Activated CD8-positive, alpha-beta memory T cell treated with anti-CD3 and anti-CD28 coated beads, Interleukin-2, amount 50 U/mL, for 24 hours (primary cell): ENCODE data around the gene PHF21B.
"Not testable (repeated sequence)": the region's sequence is repeated elsewhere in the genome, so short reads cannot be mapped to it uniquely, and the experiment has no call there.

ENCODE experiments used
- DNase-seq: peaks from one replicate; pipeline ENCODE4 v3.0.0-alpha.2; 2020; ENCODE audit errors: extremely low read depth

The PHF21B gene

DNA sequence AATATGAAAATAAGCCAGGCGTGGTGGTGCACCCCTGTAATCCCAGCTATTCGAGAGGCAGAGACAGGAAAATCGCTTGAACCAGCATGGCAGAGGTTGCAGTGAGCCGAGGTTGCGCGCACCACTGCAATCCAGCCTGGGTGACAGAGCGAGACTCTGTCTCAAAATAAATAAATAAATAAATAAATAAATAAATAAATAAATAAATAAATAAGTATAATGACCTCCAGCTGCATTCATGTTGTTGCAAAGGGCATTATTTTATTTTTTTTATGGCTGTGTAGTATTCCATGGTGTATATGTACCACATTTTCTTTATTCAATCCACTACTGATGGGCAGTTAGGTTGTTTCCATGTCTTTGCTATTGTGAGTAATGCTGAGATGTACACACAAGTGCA, 48.1 kb downstream of the PHF21B start:
- DNase-seq, result not testable (repeated sequence)

DNA sequence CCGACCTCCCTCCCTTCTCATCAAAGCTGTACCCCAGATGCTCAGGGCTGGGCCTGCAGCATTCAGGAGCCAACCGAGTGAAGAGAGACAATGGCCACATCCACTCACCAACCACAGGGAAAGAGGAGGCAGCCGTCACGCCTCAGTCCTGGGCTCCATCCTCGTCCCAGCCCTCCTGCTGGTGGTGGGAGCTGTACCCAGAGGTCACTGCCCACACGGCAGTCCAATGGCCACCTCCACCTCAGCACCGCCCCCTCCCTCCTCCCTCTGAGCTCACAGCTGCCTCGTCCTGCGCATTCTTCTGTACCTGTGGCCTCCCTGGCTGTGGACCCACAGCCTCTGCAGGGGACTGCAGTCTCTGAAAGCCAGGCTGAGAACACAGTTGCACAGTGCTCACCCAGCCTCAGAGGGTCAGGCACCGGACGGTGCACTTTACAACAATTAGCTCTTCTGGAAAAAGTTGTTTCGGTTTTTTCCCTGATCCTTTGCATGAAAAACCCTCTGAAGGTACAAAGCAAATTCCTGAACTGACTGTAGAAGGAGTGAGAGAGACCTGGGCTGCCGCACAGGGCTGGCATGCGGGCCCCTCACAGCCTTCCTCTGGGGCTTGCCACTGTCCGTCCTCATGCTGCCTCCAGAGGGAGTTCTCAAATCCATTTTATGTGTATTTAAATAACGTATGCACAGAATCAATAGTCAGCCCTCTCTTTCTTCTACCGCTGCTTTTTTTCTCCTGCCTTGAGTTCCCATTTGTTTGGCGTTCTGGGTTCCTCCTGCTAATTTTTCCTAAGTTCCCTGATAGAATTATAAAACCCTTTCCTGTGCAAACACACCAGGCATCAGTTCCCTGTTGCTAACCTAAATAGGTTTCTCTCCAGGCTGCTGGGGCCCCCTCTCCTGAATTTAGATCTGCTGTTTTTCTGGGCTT, 52.7 kb downstream of the PHF21B start:
- no peak for DNase-seq

DNA sequence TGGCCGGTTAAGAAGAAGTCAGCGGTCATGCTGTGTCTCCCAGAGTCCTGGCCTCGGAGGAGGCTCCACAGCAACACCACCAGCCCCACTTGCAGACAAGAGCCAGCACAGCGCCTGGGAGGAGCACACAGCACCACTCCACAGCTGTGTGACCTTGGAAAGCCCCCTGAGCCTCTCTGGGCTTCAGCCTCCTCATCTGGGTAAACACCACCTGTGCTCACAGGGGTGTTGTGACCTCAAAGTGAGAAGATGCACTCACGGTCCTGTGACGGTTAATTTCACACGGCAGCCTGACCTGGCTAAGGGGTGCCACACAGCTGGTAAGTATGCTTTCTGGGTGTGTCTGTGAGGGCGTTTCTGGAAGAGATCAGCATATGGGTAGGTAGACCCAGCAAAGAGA, 54.7 kb downstream of the PHF21B start:
- no peak for DNase-seq

DNA sequence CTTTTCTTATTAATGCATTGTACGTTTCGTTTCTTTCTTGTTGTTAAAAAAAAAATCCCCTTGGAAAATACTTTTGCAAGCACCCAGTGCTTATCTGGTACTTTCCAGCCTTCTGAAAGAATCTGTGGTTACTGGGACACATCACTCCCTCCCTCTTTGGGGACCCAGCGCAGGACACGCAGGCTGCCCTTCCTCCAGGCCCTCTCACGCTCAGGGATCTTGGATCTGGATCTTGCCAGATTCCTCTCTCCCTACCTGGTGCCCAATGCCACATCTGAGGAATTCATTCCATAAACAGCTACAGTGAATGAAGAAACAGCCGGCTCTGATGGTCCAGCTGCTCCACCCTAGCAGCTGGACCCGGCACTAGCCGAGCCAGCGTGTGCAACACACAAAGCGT, 55.7 kb downstream of the PHF21B start:
- no peak for DNase-seq

DNA sequence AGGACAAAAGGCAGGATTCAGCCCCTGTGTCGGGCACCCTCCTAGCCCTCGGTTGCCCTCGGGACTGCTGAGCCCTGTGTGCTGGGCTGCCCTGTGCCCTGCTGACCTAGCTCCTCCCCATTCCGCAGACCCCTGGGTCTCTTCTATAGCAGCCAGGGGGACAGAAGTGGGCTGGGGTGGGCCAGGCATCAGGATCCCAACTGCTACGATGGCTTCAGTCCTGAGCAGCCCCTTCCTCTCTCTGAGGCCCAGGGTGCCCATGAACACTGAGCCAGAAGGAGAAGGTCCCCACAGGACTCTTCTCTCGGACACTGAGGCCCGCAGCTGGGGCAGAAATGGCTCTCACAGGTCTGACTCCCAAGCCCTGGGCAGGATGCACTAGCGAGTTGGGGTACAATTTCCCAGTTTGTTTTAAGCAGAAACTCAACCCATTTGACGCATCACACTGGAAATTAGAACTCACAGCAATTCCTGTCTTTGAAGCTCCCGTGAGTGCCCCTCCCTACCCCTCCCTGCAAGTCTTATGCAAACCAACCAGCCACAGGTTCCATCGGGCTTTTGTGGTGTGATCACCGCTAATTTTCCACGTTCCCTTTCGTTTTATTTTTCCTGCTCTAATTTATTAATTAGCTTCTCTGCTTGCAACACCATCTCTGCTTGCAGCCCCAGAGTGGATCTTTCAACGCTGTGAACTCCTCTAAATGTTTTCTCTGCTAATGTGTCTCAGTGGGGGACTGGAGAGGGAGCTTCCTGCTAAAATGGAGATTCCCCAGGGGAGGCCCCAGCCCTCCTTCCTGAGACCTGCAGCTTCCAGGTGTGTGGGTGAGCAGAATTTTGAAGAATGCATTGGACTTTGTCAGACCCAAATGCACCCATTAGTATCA, 56.7 kb downstream of the PHF21B start:
- DNase-seq, result no peak

DNA sequence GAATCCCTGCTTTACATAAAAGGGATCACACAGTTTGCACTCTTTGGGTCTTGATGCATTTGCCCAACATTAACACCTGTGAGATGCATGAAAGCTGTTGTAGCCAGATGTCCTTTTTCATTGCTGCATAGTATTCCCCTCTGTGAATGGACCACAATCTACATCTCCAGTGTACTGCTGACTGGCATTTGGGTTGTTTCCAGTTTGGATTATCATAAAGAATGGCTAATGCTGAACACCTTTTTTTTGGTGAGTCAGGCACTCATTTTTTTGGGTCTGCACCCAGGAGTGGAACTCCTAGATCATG, 58.3 kb downstream of the PHF21B start:
- DNase-seq, result no peak

DNA sequence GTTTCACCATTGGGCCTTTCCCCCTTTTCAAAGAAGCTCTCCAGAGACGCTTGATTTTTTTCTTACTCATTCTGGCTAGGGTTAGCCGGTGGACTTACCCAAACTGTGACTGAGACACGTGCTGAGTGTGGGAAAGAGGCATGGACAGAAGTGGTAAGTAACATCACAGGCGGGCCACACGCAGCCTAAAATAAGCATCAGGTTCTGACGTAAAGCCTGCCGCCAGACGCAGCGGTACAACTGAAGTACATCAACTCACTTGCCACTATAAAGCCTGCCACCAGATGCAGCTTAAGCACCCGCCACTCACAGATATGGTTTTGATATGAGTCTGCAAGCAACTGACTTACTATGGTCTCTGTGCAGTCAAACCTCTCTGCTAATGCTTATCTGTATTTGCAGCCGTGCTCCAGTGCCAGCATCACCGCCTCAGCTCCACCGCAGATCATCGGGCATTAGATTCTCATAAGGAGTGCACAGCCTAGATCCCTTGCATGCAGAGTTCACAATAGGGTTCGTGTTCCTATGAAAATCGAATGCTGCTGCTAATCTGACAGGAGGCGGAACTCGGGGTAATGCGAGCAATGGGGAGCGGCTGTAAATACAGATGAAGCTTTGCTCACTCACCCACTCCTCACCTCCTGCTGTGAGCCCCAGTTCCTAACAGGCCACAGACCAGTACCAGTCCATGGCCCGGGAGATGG, 58.8 kb downstream of the PHF21B start:
- DNase-seq, result no peak

DNA sequence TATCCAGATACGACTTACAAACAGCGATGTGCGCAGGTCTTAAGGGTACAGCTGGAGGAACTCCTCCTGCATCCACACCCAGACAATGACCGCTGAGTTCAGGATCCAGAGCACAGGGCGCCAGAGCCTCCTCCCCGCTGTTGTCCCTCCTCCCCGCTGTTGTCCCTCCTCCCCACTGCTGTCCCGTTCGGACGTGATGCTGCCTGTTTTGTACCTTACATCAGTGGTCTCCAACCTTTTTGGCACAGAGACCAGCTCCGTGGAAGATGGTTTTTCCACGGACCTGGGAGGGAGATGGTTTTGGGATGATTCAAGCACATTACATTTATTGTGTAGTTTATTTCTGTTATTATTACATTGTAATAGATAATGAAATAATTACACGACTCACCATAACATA, 62.0 kb downstream of the PHF21B start:
- no peak for DNase-seq

DNA sequence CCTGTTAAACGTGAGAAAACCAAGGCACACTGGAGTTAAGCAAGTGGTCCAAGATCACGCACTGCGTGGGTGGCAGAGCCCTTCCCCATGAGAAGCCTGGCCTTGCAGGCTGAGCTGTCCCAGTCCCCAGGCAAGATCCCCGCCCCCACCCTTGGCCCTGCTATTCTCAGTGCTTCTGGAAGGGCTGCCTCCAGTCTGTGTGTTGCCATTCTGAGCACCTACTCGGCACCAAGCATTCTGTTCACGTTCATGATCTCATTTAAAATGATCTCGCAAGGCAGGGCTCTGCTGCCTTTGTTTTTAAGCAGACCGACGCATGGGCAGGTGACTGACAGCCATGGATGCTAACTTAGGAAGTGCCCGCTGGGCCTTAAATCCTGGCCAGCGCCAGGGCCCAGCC, 62.8 kb downstream of the PHF21B start:
- no peak for DNase-seq

DNA sequence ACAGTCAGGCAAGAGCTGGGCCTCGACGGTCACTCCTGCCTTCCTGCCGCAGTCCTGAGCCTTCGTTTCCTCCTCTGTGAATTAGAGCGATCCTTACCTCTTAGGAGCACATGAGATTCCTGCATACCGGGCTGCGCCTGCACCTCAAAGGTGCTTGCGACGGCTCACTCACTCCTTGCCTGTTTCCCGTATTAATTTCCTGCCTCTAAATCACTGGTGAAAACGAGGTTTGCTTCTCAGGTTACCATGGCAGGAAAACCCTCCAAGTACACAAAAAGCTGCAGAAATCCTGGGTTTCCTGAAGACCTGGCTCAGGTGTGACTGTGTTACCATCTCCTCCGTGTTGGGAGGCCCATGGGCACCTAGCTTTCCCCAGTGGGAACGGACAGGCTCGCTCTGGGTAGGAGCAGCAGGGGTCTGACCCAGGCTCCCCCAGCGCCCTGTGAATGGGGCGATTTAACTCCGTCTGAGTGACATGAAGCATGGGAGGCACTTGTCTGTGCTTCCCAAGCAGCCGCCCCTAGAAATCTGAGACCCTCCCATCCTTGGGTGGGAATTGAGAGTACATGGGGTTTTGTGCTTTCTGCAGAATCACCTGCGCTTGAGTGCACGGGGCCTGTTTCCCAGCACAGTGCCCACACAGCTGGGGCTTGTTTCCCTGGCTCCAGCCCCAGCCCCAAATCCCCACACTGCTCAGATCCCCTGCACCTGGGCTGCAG, 64.8 kb downstream of the PHF21B start:
- no peak for DNase-seq

DNA sequence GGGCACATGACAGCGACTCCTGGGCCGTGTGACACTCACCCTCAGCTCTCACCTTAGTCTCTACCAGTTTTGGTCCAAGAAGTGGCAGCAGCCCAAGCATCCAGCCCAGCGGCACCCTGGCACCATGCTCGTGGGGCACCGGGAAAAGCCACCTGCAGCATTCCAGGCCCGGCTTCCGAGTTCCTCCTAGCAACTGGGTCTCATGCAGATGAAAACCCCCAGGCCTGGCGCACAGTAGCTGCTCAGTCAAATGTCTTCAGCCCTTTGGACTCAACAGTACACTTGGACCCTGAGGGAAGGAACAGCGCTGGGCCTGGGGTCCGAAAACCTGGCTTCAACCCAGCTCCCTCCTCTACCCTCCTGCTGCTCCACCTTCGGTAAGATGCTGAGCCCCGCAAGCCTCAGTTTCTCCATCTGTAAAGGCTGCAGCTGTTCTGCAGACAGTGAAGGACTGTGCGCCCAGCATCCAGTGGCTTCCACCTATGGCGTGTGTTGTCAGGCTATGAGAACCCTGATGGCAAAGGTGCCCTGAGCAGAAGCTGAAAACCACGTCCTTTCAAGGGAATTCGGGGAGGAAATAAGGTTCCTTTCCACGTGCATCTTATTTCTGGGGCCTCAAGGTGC, 66.0 kb downstream of the PHF21B start:
- no peak for DNase-seq

DNA sequence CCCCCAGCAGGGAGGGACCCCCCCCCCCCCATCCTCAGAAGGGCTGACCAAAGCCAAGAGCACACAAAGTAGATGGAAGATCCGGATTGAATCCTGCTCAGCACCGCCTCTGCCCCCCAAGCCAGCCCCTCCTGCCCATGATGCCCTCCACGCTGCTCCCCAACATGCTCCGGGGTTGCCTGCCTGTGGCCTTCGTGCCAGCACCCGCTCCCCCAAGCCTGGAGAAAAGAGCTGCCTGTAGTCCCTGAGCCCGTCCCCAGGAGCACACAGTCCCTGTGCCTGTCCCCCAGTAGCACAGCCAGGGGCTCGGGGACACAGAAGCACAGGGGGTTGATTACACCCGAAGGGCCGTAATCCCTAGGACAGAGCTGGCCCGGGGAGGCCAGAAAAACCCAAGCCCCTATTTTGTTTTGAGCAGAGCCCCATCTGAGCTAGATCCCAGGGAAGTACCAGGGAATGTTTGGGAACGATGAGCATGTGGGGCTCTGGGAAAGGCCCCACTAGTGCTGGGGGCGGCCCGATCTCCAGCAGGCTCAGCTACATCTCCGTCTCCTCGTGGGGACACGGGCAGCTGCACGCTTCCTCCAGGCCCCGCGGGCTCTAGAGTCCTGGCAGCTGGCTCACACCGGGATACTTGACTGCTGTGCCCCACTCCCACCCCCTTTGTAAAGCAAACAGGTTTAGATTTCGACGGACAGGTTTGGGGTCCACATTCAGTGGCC, 66.7 kb downstream of the PHF21B start:
- DNase-seq, result no peak

DNA sequence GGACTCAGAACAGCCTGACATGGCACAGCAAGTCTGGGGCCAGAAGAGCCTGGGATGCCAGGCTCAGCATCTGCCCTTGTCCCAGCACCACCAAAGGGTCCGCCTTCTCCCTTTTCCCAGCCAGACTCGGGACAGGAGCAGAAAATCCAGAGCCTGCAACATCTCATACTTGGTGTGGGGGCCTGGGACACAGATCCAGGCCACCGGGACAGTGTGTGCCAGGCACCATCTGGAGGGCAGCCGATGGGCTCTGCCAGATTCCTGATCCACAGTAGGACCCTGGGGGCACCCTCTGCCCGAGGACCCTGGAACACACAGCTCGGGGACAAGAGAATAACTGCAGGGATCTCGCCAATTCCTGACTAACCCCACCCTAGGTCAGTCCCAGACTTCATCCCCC, 67.7 kb downstream of the PHF21B start:
- no peak for DNase-seq

DNA sequence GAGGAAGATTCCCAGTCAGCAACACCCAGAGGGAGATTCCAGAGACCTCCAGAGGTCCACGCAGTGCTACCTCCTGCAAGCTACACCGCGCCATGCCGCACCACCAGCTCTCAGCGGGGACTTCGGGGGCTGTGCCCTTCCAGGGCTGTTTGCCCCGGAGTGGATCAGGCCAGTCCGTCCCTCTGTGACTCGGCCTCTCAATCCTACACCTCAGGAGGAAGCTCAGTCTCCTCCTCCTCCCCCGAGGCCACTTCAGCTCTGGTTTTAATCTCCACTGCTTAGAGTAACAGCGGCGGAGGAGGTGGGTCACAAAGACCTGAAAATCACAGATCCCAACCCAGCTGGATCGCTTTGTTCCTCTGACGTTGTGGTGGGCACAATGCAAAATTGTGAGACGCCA, 68.6 kb downstream of the PHF21B start:
- DNase-seq, result no peak

DNA sequence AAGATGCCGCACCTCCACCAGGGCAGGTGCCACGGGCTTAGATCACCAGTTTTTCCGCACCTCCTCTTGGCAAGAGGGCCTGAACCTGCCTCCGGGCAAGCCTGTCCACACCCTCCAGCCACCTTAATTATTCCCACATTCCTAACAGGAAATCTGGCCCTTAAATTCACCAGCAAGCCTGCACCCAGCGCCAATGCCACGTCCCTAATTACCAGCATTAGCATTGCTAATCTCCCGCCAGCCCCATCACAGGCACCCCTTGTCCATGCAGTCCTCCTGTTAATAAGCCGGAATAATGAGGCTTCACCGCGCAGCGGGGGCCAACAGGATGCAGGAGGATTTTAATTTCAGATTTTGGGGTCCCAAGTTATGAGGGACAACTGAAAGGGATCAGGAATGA, 69.7 kb downstream of the PHF21B start:
- no peak for DNase-seq

DNA sequence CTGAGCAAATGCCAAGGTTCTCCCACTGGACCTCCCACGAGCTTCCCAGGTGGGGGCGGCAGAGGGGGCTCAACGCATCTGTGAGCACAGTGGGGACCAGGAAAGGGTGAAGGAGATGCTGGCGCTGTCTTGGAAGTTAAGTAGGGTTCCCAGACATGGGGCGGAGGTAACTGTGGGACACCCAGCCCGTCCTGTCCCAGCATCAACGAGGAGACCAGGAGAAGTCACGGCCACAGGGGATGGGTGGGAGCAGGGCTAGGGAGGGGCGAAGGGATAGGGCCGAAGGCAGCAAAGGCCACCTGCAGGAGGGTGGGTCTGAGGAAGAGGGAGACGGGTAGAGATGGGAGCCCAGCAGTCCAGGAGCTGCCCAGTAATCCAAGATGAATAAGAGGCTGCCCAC, 70.4 kb downstream of the PHF21B start:
- DNase-seq, result no peak

DNA sequence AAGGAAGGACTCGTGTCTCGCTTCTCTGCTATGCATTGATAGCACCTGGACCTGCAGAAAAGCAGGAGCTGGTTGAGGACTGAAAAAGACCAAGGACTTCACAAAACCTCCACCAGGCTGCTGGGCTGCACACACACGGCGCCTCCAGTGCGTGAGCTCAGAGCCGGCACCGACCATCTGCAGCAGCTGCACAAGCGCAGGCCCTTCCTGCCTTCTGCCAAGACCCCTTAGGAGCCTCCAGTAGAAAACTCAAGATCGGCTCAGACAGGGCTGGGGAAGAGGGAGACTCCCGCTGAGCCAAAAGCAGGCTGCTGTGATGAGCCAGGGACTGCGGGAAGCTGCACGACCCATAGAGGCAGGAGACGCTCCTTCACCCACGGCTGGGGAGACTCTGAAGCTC, 70.9 kb downstream of the PHF21B start:
- no peak for DNase-seq

DNA sequence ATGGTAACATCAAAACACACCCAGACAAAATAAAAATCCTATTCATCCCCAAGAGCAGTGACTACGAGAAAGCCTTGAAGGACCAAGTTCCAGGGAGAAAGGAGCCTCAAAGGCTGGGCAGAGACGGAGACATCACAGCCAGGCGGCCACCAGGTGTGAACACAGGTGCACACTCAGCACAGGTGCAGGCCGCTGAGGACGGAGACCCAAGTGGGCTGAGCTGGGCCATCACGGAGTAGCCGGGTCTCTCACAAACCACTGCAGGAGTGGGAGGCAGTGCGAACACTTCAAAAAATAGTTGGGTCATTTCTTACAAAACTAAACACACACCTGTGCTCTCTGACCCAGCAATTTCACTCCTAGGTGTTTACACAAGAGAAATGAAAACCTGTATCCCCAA, 72.6 kb downstream of the PHF21B start:
- no peak for DNase-seq

DNA sequence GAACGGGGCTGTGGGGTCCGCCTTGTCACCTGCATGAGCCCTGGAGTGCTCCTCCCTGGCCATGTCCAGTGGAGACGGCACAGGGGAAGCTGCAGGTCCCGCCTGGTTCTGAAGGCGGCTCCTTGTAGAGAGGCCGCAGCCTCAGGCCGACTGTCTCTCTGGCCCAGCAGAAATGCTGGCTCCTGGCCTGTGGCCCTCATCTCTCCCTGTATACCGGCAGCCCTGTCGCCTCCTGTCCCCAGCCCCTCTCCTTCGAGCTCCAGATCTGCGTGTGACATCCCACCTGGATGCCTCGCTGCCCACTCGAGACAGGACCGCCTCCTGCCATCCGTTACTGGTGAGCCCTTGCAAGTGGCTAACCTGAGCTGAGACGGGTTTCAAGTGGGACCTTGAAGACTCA, 73.6 kb downstream of the PHF21B start:
- no peak for DNase-seq

DNA sequence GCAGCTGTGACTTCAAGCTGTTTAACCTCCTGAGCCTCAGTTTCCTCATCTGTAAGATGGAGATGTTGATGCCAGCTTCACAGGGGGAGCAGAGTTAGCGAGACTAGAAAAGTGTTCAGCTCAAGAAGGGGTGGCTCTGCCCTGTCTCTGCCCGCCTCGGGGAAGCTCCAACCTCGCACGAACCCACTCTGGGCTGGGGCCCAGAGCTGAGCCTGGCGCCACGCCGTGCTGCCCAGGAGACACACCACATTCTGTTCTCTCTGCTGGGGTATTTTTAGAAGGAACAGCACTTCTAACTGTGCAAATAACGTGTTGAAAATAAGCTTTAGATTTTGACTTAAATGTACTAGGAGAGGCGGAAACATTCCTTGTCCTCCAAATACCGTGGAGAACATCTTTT, 74.1 kb downstream of the PHF21B start:
- DNase-seq, result no peak

DNA sequence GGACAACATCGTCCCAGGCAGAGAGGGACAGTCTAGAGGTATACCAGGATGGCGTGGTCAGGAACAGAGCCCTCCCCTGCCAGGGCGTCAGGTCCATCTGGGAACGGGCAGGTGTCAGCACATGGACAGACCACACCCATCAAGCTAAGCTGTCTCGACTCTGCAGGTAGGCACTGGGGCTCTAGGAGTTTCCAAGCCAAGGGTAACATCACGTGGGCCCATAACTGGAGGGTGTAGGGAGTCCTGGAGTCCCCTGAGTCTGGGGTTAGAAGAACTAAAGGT, 75.4 kb downstream of the PHF21B start:
- DNase-seq, result no peak
